ENCODE results near the gene DUS4L. TPM values are rescaled to one million over a fixed set of nuclear protein-coding genes. Genes with fewer than 3 reads are reported as not detected.
"Not testable (repeated sequence)": the region's sequence is repeated elsewhere in the genome, so short reads cannot be mapped to it uniquely, and the experiment has no call there.

The DUS4L gene, protein sequence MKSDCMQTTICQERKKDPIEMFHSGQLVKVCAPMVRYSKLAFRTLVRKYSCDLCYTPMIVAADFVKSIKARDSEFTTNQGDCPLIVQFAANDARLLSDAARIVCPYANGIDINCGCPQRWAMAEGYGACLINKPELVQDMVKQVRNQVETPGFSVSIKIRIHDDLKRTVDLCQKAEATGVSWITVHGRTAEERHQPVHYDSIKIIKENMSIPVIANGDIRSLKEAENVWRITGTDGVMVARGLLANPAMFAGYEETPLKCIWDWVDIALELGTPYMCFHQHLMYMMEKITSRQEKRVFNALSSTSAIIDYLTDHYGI
- total RNA-seq: 9.6 and 11.2 TPM in 2 replicates

GRCh38 chr7:107563775-107564552 lies at the start of gene DUS4L, which contains the start of gene COG5:
Gene DUS4L, plus strand, starts transcription at chr7:107563971. Its CDS starts 3,100 bp downstream, at chr7:107567071.
Gene COG5, minus strand, starts transcription at chr7:107563920. Its CDS starts 24 bp downstream, at chr7:107563896.
- intact Hi-C loops (cut with micrococcal nuclease): loop anchor here (1.0 to 10.0 kb wide), 12 partner anchors 16 to 1277 kb away; partner anchors contain the start of genes BCAP29, CCDC71L, DLD and DNAJB9

DNA sequence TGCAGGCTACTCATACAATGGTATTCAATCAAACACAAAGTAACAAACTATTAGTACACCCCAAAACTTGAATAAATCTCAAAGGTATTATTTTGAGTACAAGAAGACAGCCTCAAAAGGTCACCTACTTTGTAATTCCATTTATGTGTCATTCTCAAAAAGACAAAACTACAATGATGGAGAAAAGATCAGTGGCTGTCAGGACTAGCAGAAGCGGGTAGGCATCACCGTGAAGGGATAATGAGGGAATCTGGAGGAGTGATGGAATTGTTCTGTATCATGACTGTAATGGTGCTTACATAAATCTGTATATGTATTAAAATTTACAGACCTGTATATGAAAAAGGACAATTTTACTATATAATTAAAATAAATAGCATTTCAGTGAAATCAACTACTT lies 37.1 kb upstream of the DUS4L start:
- intact Hi-C loops (cut with micrococcal nuclease): no loop called here

DNA sequence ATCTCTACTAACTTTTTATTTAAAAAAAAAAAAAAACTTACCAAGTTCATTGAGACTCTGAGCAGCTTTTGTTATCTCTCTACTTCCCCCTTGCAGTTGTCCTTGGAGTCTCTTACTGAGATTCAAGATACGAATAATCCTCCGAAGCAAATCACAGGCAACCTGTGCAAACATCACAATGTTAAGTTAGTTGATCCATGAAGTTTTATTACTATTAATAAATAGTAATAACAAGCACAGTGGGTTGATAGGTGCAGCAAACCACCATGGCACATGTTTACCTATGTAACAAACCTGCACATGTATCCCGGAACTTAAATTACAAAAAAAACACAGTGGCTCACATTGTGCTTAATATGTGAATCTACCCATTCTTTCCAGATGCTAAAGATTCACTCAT lies 36.6 kb upstream of the DUS4L start:
- intact Hi-C loops (cut with micrococcal nuclease): no loop called here

DNA sequence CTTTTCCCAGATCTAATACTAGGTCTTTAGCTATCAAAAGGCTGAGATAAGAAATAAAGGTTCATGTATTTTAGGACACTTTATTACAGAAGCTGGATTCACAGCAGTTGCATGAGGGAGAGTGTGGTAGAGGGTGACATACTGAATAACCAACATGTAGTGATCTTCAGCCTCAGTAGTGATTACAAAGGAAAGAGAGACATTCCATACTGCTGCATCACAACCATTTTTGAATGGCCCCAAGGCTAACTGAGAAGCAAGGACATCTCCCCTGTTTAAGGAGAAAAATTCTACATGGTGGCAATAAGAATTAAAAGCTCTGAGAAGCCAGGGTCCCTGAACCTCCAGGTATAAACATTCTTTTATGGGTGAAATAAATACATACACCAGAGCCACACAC lies 35.3 kb upstream of the DUS4L start:
- intact Hi-C loops (cut with micrococcal nuclease): no loop called here

GRCh38 chr7:107530751-107531150 lies 33.0 kb upstream of the DUS4L start:
- intact Hi-C loops (cut with micrococcal nuclease): no loop called here

- intact Hi-C loops (cut with micrococcal nuclease): no loop called here
Observed at GRCh38 chr7:107534139-107534538, 29.6 kb upstream of the DUS4L start.

DNA sequence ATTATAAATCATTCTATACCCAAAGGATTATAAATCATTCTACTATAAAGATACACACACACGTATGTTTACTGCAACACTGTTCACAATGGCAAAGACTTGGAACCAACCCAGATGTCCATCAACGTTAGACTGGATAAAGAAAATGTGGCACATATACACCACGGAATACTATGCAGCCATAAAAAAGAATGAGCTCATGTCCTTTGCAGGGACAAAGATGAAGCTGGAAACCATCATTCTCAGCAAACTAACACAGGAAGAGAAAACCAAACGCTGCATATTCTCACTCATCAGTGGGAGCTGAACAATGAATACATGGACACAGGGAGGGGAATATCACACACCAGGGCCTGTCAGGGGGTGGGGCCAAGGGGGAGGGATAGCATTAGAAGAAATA lies 26.5 kb upstream of the DUS4L start:
- intact Hi-C loops (cut with micrococcal nuclease): not testable (repeated sequence)

GRCh38 chr7:107538001-107538400 lies 25.8 kb upstream of the DUS4L start:
- intact Hi-C loops (cut with micrococcal nuclease): no loop called here

- intact Hi-C loops (cut with micrococcal nuclease): no loop called here
Observed at GRCh38 chr7:107543338-107543993, 20.3 kb upstream of the DUS4L start.

GRCh38 chr7:107544848-107545591 lies 18.8 kb upstream of the DUS4L start:
- intact Hi-C loops (cut with micrococcal nuclease): no loop called here

DNA sequence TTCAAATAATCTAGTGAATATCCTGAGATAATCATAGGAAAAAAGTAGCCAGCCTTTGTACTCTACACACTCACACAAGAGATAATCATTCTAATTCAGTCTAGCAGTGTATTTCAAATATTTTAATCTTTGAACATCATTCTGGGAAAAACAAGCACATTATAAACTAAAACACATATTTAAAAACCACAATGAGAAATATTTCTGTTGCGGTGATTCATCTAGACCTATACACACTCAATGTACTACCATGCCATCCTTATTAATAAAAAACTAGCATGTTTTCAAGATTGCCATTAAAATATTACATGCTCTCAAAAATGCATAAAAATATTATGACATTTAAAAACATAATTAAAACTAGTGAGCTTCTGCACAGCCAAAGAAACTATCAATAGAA lies 11.8 kb upstream of the DUS4L start:
- intact Hi-C loops (cut with micrococcal nuclease): no loop called here

- intact Hi-C loops (cut with micrococcal nuclease): no loop called here
Observed at GRCh38 chr7:107555893-107556292, 7.9 kb upstream of the DUS4L start.

- intact Hi-C loops (cut with micrococcal nuclease): loop anchor here (2.0 to 10.0 kb wide), 7 partner anchors 167 to 1273 kb away; partner anchors contain the start of genes CCDC71L, DNAJB9, PNPLA8 and THAP5
Observed at GRCh38 chr7:107559864-107560263, 3.9 kb upstream of the DUS4L start.

DNA sequence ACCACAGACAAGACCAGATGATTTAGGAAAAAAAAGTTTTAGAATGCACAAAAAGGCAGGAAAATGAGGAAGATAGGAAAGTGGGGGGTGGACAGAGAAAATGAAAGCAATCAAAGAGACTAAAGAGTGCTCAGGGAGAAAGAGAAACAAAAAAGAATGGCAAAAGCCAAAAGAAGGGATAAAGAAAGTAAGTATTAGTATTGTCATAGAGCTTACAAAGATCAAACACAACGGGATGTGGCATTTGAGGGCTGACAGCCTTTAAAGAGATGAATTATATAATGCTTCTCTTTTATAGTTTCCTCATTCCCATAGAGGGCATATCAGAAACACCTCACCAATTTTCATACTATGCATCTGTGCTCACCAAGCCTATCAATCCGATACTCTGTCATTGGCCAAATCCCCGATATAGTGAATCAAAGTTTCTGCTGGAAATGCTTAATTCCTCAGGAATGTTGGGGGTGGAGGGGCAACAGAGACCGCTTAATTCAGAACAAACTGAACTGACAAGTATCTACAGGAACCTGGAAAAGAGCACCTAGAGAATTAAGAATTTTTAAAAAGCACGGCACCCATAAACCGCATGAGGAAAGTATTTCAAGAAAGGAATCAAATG lies 2.8 kb upstream of the DUS4L start:
- intact Hi-C loops (cut with micrococcal nuclease): loop anchor here (1.0 to 10.0 kb wide), 8 partner anchors 98 to 1274 kb away; partner anchors contain the start of genes CCDC71L, DNAJB9, PNPLA8 and THAP5

- intact Hi-C loops (cut with micrococcal nuclease): loop anchor here (1.0 to 10.0 kb wide), 12 partner anchors 17 to 1276 kb away; partner anchors contain the start of genes BCAP29, CCDC71L, DLD and DNAJB9
Observed at GRCh38 chr7:107563081-107563774, 543 bp upstream of the DUS4L start.

DNA sequence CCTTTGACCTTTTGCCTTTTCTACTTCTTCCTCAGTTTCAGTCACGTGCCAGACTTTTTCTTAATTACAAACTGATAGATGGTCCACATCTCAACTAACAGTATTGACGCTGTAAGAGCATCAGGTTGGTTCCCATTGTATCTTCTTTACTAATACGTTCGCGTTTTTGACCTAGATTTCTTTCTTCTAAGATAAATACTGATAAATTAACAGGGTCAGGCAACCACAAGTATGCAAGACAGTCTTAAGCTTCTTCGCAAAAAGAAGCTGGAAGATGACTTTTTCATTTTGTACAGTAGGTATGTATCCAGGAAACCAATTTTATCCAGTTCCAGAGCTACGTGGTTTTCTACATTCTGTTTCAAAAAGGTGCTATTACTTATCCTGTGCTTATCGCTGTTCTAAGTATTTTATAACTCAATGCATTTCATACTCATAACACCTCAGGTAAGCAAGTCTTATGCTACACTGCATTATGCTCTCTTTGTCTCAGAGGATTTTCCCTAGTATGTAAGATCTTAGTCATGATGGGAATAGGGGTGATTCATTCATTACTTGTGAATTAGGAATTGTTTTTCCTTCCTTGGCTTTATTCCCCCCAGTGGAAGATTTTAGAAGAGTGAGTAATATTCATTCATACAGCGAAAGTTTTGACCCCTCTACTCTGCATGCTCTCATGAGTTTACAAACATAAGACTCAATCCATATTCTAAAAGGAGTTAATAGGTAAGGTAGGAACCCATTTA lies 955 bp downstream of the DUS4L start:
- intact Hi-C loops (cut with micrococcal nuclease): loop anchor here (5.0 to 10.0 kb wide), 6 partner anchors 163 to 1277 kb away; partner anchors contain the start of genes CCDC71L, DNAJB9, PNPLA8 and THAP5

DNA sequence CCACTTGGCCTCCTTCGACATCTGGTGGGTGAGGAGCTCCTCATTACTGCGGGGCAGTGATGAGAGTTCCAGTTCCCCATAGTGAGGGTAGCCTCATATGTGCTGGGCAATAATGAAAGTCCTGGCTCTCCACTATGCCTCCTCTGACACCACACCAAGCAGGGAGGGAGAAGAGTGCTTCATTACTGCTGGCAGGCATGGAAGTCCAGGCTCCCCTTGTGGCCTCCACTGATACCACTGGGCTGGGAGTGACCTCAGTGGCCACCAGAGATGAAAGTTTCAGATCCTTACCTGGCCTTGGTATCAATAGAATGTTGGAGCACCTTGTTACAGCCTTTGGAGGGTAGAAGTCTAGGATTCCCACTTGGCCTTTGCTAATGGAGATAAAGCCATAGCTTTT lies 6.5 kb downstream of the DUS4L start:
- intact Hi-C loops (cut with micrococcal nuclease): no loop called here

DNA sequence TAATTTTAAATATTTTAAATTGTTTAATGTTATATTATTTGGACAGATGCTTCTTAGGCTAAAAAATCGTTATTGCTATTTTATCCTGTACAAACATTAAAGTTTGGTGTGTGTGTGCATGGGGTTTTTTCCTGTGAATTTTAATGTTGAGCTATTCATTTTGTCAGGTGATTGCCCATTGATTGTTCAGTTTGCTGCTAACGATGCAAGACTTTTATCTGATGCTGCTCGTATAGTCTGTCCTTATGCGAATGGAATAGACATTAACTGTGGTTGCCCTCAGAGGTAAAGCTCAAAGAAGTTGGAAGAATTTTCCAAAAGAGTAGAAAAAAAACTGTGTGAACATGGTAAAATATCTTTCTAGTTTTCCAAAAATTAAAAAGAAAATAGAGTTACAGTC lies 9.8 kb downstream of the DUS4L start:
- intact Hi-C loops (cut with micrococcal nuclease): no loop called here

- intact Hi-C loops (cut with micrococcal nuclease): no loop called here
Observed at GRCh38 chr7:107579554-107579884, 15.7 kb downstream of the DUS4L start.
